ENCODE data around the gene PCGF3.

GRCh38 chr4:786074-786741 is 80.6 kb downstream of the PCGF3 start:
- TF ChIP-seq CTCF (IDR thresholded peaks at IDR 0.05 in 2 of 3, conservative IDR thresholded peaks at IDR 0.05 in 1 of 3; ENCODE audit: control insufficient read depth in 2 of 3, extremely low read depth in 1 of 3, insufficient read depth in 1 of 3, low read depth in 3 of 3, low read length in 3 of 3) = no peak
- no peak for TF ChIP-seq POLR2AphosphoS2 (IDR thresholded peaks at IDR 0.05; ENCODE audit: low read depth, low read length)
- no peak for TF ChIP-seq EZH2 (IDR thresholded peaks at IDR 0.05; ENCODE audit: borderline replicate concordance, control insufficient read depth, low read depth, low read length)
- no peak for TF ChIP-seq IRF3 (IDR thresholded peaks at IDR 0.05)
- TF ChIP-seq EED (IDR thresholded peaks at IDR 0.05; ENCODE audit: low read depth) = no peak

Data from GM12878 (cell line).